Ovary (tissue), 9 donors: ENCODE results near the gene TIFAB. TPM values are rescaled to one million over a fixed set of nuclear protein-coding genes. Genes with fewer than 3 reads are reported as not detected.

Experiments
- DNase-seq, 5 donors: peaks; one replicate each; pipeline ENCODE4 v3.0.0-alpha.2; 2019 to 2020
- H3K27ac ChIP-seq, 2 donors: fragments of 200-600 bp; one replicate each; pipeline versions ENCODE4 v1.5.1 to v1.8.0; 2019 to 2022
- H3K27me3 ChIP-seq: fragments of 200-600 bp; one replicate; pipeline ENCODE4 v1.8.0; 2022
- H3K36me3 ChIP-seq: fragments of 200-600 bp; sonication (generic); one replicate; pipeline ENCODE4 v1.5.1; 2019
- H3K4me1 ChIP-seq: one replicate; pipeline ENCODE4 v1.8.1; 2013; ENCODE audit warnings: mild to moderate bottlenecking, moderate library complexity; ENCODE audit not compliant: insufficient read depth
- H3K4me3 ChIP-seq: fragments of 200-600 bp; sonication (generic); one replicate; pipeline ENCODE4 v1.5.1; 2017
- H3K9me3 ChIP-seq, 2 donors: fragments of 200-600 bp in 1 of 2; sonication (generic) in 1 of 2; one replicate each; pipeline versions ENCODE4 v1.5.1 to v1.8.1; 2013 to 2019; ENCODE audit warnings: mild to moderate bottlenecking in 1 of 2, moderate library complexity in 1 of 2
- EP300 ChIP-seq: sonication (generic); formaldehyde crosslinking; IDR thresholded peaks from one replicate; pipeline ENCODE4 v1.6.1; 2017; ENCODE audit warnings: antibody characterized with exemption
- POLR2A ChIP-seq: fragments of 450-650 bp; IDR thresholded peaks from one replicate; pipeline ENCODE4 v1.6.1; 2017; ENCODE audit warnings: antibody characterized with exemption, mild to moderate bottlenecking, moderate library complexity
- WGBS, 3 donors: extraction: QIAGEN DNeasy Blood & Tissue Kit in 1 of 3; methylation state at CpG; one replicate each; pipeline versions ENCODE4 v1.1.5 to v1.1.7; 2013 to 2017; 5-methylcytosine and 5-hydroxymethylcytosine counted together
- intact Hi-C, 4 donors: fragments of 100-400 bp; cut with DNase I; formaldehyde crosslinking; loops; one replicate each; pipeline versions ENCODE4 v1.11.0 to v1.15.1; 2022 to 2023
- polyA plus RNA-seq, 2 donors: library from polyadenylated mRNA; stranded (reverse); fragments of 200-250 nt in 1 of 2; fragments of 350-450 nt in 1 of 2; fragmentation: Illumina TruSeq in 1 of 2; extraction: RNeasy Lipid Tissue Mini Kit (QIAGEN cat#74804) in 1 of 2; gene quantifications; one replicate each; pipeline ENCODE4 v1.2.3, GENCODE V29; 2013 to 2014
- total RNA-seq, 7 donors: library from RNA; depleted of rRNA in 2 of 7; stranded (reverse); fragments of >200 nt in 2 of 7; fragmentation: NEBNext Ultra II Directional in 3 of 7; extraction: Animal tissue kit (Norgen Biotek cat#: 25700) in 3 of 7; gene quantifications; one replicate each; pipeline versions ENCODE4 v1.1.0 to v1.2.4, GENCODE V29; 2016 to 2023
- TF ChIP-seq, protein P1 (sequence below), 3 donors: fragments of 450-650 bp in 2 of 3; fragments of 200-600 bp in 1 of 3; IDR thresholded peaks; one replicate each; pipeline versions ENCODE4 v1.5.1 to v1.8.0; 2016 to 2022; ENCODE audit warnings: antibody characterized with exemption in 3 of 3, mild to moderate bottlenecking in 1 of 3
- donor health status: DM: no; HTN: no; CAD: no; lungs with moderate emphysema.
- donor health status: DM: no; HTN: no; CAD: no.
- donor health status: Bipolar disorder and iron deficiency.
- donor health status: DM: yes; HTN: yes; CAD: no.
- donor health status: DM: no; HTN: no; CAD: no.
- donor health status: DM: yes; HTN: yes; CAD: no.

Gene TIFAB
- total and polyA plus RNA-seq, 9 donors: 0.05 to 0.33 (median 0.08) TPM; not detected in 6

DNA sequence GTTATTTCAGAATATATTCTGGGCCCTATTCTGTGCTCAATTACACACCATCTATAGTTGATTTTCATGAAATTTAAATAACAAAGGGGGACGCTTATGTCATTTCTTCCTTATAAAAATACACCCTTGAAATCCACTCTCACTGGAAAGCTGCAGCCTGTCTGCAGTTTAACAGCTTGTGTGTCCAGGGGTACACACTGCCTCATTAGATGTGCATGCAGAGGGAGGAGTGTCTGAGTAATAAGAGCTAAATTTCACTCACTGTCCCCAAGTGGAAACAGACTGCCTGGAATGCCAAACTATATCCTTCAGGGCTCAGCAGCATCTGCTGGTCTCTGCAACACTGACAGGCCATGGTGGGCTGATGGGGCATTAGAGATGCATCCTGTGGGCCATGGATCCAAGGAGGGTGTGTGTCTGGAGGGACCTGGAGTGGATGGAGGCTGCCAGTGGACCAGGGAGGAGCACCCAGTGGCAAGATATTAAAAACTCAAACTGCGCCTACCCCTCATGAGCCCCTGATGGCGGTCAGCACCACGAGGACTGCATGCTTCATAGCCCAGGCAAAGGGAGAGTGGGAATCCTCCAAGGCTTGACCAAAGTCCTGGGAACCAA is 15.8 kb upstream of the TIFAB start:
- intact Hi-C loops: loop anchor here (5.0 to 10.0 kb wide), 2 partner anchors 77 to 84 kb away; no protein-coding TSS in a partner anchor
- DNase-seq: peak in 1 of 5 donors; percentile 9
- TF ChIP-seq, protein P1, sequence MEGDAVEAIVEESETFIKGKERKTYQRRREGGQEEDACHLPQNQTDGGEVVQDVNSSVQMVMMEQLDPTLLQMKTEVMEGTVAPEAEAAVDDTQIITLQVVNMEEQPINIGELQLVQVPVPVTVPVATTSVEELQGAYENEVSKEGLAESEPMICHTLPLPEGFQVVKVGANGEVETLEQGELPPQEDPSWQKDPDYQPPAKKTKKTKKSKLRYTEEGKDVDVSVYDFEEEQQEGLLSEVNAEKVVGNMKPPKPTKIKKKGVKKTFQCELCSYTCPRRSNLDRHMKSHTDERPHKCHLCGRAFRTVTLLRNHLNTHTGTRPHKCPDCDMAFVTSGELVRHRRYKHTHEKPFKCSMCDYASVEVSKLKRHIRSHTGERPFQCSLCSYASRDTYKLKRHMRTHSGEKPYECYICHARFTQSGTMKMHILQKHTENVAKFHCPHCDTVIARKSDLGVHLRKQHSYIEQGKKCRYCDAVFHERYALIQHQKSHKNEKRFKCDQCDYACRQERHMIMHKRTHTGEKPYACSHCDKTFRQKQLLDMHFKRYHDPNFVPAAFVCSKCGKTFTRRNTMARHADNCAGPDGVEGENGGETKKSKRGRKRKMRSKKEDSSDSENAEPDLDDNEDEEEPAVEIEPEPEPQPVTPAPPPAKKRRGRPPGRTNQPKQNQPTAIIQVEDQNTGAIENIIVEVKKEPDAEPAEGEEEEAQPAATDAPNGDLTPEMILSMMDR (IDR thresholded peaks at IDR 0.05): no peak
- TF ChIP-seq POLR2A (no peak), EP300 (no peak)
- Histone ChIP-seq H3K27ac (no peak overlapping the region), H3K4me3 (no peak overlapping the region), H3K4me1 (no peaks in the 10 kb centered on the region), H3K9me3 (no peaks in the 10 kb centered on the region), H3K27me3 (no peaks in the 10 kb centered on the region), H3K36me3 (no peaks in the 10 kb centered on the region)
- 86 to 87% (median 87%) methylated on average over 4 of the region's 4 CpGs for WGBS, 3 donors

- intact Hi-C loops: loop anchor here (5.0 to 10.0 kb wide), 2 partner anchors 78 to 85 kb away; no protein-coding TSS in a partner anchor
- Histone ChIP-seq H3K36me3 (no peaks in the 10 kb centered on the region), H3K27me3 (no peaks in the 10 kb centered on the region), H3K27ac (no peak overlapping the region), H3K4me3 (no peak overlapping the region), H3K4me1 (no peaks in the 10 kb centered on the region), H3K9me3 (no peaks in the 10 kb centered on the region)
- TF ChIP-seq, protein P1 (IDR thresholded peaks at IDR 0.05): no peak
- TF ChIP-seq EP300 (no peak), POLR2A (no peak)
- 71 to 80% (median 76%) methylated on average over 15 of the region's 15 CpGs for WGBS, 3 donors
- DNase-seq: peak in 1 of 5 donors; percentile 19
Measured at GRCh38 chr5:135467051-135467625, 15.0 kb upstream of the TIFAB start.

DNA sequence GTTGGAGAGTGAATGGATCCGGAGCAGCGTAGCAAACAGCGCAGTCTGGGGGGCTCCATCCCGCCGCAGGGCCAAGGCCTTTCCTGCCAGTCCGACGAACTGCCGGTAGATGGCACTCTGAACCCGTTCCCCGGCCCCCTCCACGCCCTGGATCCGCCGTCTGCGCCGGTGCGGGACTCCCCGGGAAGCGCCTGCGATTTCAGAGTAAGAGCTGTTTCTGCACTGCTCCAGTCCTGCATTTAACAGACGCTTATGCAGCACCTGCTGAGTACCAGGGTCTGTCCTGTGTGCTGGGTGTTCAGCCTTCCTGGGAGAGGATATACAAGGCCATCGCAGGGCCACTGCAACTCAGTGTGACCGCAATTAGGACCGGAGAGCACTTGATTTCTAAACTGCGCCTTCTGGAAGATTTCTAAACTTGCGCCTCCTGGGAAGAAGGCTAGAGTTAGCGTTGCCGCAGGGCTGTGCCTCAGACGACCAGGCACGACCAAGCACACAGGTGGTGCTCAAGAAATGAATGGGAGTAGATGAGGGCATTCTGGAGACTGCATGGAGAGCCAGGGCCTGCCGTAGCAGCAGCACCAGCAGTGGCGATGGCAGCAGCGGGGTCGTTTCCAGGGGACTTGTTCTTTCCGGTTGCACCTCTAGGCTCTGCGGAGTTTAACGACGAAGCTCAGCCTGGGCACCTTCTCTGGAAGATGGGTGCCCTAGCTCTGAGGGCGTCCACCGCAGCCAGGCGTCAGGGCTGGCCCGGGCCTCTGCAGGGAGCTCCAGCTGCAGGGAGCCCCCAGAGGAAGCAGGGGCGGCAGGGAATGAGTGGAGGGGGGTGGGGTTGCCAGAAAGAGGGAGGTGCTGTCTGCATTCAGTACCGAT is 14.3 kb upstream of the TIFAB start:
- peak; percentile 58 to 79 (median 67) for DNase-seq
- Histone ChIP-seq H3K9me3 (no peaks in the 10 kb centered on the region), H3K4me1 (no peaks in the 10 kb centered on the region), H3K27me3 (no peaks in the 10 kb centered on the region), H3K4me3 (no peak overlapping the region), H3K27ac (no peak overlapping the region), H3K36me3 (no peaks in the 10 kb centered on the region)
- TF ChIP-seq EP300 (no peak), POLR2A (no peak)
- TF ChIP-seq, protein P1 (IDR thresholded peaks at IDR 0.05): peak; percentile 46 to 68 (median 52)
- 10 to 14% (median 11%) methylated on average over 43 of the region's 43 CpGs for WGBS, 3 donors
- intact Hi-C loops: loop anchor here (5.0 to 10.0 kb wide), 2 partner anchors 78 to 86 kb away; no protein-coding TSS in a partner anchor

DNA sequence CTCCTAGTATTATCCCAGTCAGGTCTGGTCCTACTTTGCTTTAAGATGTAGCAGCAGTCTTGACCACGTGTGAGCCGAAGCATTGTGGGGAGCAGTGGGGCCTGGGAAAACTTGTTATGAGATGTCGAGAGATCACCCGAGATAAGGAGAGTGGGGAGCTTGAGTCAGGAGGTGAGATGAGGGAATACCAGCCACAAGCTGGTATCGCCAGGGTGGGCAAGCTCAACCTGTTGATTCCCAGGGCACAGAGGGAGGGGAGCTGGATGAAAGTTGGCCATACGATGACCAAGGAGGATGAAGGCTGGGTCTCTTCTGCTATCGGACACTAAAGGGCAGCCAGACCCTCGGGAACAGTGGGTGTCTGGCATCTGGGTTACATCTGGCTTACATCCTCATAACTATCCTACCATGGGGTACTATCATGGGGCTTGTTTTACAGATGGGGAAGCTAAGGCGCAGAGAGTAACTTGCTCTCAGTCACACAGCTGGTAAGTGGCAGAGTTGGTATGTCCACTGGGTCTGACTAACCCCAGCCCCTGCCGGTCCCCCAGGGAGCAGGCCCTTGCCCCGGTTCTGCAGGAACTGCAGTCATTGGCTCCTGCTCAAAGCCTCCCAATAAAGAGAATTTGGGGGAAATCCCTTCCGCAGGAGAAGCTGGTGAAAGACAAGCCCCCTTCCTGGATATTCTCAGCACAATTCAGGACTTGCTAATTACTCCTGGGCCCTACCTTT is 13.4 kb upstream of the TIFAB start:
- 63 to 69% (median 68%) methylated on average over 12 of the region's 12 CpGs for WGBS, 3 donors
- Histone ChIP-seq H3K27me3 (no peaks in the 10 kb centered on the region), H3K27ac (no peak overlapping the region), H3K4me1 (no peaks in the 10 kb centered on the region), H3K4me3 (no peak overlapping the region), H3K36me3 (no peaks in the 10 kb centered on the region), H3K9me3 (no peaks in the 10 kb centered on the region)
- peak in 1 of 5 donors; percentile 19 for DNase-seq
- TF ChIP-seq EP300: no peak
- no peak for TF ChIP-seq POLR2A
- TF ChIP-seq, protein P1 (IDR thresholded peaks at IDR 0.05): no peak
- intact Hi-C loops: loop anchor here (5.0 to 10.0 kb wide), 2 partner anchors 79 to 87 kb away; no protein-coding TSS in a partner anchor
